GM23338 (cell line): ENCODE measurements around the gene KLHL5. TPM values are rescaled to one million over a fixed set of nuclear protein-coding genes. Genes with fewer than 3 reads are reported as not detected.

ENCODE experiments used
- ATAC-seq: fragments of 200-7000 bp; cut with Tn5 transposase; 3 replicates; pipeline ENCODE4 v1.9.1; 2020
- DNase-seq: peaks from one replicate; pipeline ENCODE4 v3.0.0-alpha.2; 2015; ENCODE audit warnings: low spot score
- H2AFZ ChIP-seq: fragments of 200-600 bp; sonication (generic); 2 replicates; pipeline ENCODE4 v1.8.0; 2016; ENCODE audit warnings: antibody characterized with exemption, mild to moderate bottlenecking, moderate library complexity
- H3F3A ChIP-seq: fragments of 200-600 bp; sonication (generic); replicated peaks from 2 replicates; pipeline ENCODE4 v1.8.0; 2017; ENCODE audit warnings: antibody characterized with exemption, mixed run types, low read depth
- H3K27ac ChIP-seq: fragments of 200-600 bp; sonication (generic); 2 replicates; pipeline ENCODE4 v1.6.1; 2016; ENCODE audit warnings: low read depth
- H3K27me3 ChIP-seq: fragments of 200-600 bp; sonication (generic); 2 replicates; pipeline ENCODE4 v1.8.0; 2016; ENCODE audit warnings: mild to moderate bottlenecking, mixed run types, moderate library complexity; ENCODE audit not compliant: insufficient read depth
- H3K36me3 ChIP-seq: fragments of 200-600 bp; sonication (generic); 2 replicates; pipeline ENCODE4 v1.8.0; 2016; ENCODE audit warnings: mild to moderate bottlenecking; ENCODE audit not compliant: insufficient read depth
- H3K4me1 ChIP-seq: fragments of 200-600 bp; sonication (generic); 2 replicates; pipeline ENCODE4 v1.8.0; 2016; ENCODE audit warnings: mild to moderate bottlenecking, moderate library complexity; ENCODE audit not compliant: insufficient read depth
- H3K4me2 ChIP-seq: fragments of 200-600 bp; sonication (generic); 2 replicates; pipeline ENCODE4 v1.7.1; 2017; ENCODE audit warnings: mixed run types
- H3K4me3 ChIP-seq: fragments of 200-600 bp; sonication (generic); 2 replicates; pipeline ENCODE4 v1.6.1; 2016; ENCODE audit warnings: mixed run types
- H3K79me2 ChIP-seq: fragments of 200-600 bp; sonication (generic); replicated peaks from 2 replicates; pipeline ENCODE4 v1.8.0; 2017; ENCODE audit warnings: mild to moderate bottlenecking; ENCODE audit not compliant: insufficient read depth
- H3K9me2 ChIP-seq: fragments of 200-600 bp; sonication (generic); 2 replicates; pipeline ENCODE4 v1.8.0; 2017; ENCODE audit not compliant: insufficient read depth
- H4K20me1 ChIP-seq: fragments of 200-600 bp; sonication (generic); replicated peaks from 2 replicates; pipeline ENCODE4 v1.8.0; 2017; ENCODE audit warnings: mild to moderate bottlenecking; ENCODE audit not compliant: insufficient read depth
- H3K27ac Mint-ChIP-seq: 2 replicates; pipeline ENCODE4 v1.8.0; 2020; ENCODE audit warnings: inconsistent platforms, mild to moderate bottlenecking, moderate library complexity, mixed read lengths
- H3K27me3 Mint-ChIP-seq: 3 replicates; pipeline ENCODE4 v1.8.0; 2022; ENCODE audit warnings: low read depth, mild to moderate bottlenecking, moderate library complexity, mixed read lengths, inconsistent platforms; ENCODE audit not compliant: insufficient read depth, poor library complexity
- H3K36me3 Mint-ChIP-seq: 3 replicates; pipeline ENCODE4 v1.8.0; 2021; ENCODE audit warnings: low read depth, mild to moderate bottlenecking, inconsistent platforms, moderate library complexity, mixed read lengths
- H3K4me1 Mint-ChIP-seq: 3 replicates; pipeline ENCODE4 v1.8.0; 2020; ENCODE audit warnings: mild to moderate bottlenecking, inconsistent platforms, mixed read lengths
- H3K4me3 Mint-ChIP-seq: 3 replicates; pipeline ENCODE4 v1.8.0; 2021; ENCODE audit warnings: moderate library complexity, mild to moderate bottlenecking, inconsistent platforms, mixed read lengths
- H3K9me3 Mint-ChIP-seq: 3 replicates; pipeline ENCODE4 v1.8.0; 2020; ENCODE audit warnings: moderate library complexity, mild to moderate bottlenecking, inconsistent platforms, mixed read lengths
- CREB1 ChIP-seq: fragments of 250-450 bp; sonication (Bioruptor Pico); IDR thresholded peaks from 2 replicates; pipeline ENCODE4 v1.5.0; 2020; ENCODE audit warnings: low read depth, mild to moderate bottlenecking, moderate library complexity
- CTCF ChIP-seq, 2 experiments: fragments of 200-600 bp in 1 of 2; sonication (generic) in 1 of 2; conservative IDR thresholded peaks; 2 replicates each; pipeline versions ENCODE4 v1.5.1 to v1.6.1; 2016 to 2017; ENCODE audit warnings: antibody characterized with exemption in 2 of 2, low read depth in 2 of 2, mild to moderate bottlenecking in 2 of 2, moderate library complexity in 1 of 2
- ETS1 ChIP-seq: IDR thresholded peaks from 2 replicates; pipeline ENCODE4 v1.6.1; 2016; ENCODE audit warnings: antibody characterized with exemption
- EZH2 ChIP-seq: fragments of 200-600 bp; sonication (generic); IDR thresholded peaks from one replicate; pipeline ENCODE4 v1.8.0; 2017; ENCODE audit warnings: antibody characterized with exemption, mild to moderate bottlenecking, low read depth; ENCODE audit not compliant: unreplicated experiment
- EZH2phosphoT487 ChIP-seq: fragments of 200-600 bp; sonication (generic); IDR thresholded peaks from one replicate; pipeline ENCODE4 v1.8.1; 2018; ENCODE audit warnings: antibody characterized with exemption; ENCODE audit not compliant: unreplicated experiment
- JUNB ChIP-seq: IDR thresholded peaks from one replicate; pipeline ENCODE4 v1.6.1; 2016; ENCODE audit warnings: antibody characterized with exemption; ENCODE audit not compliant: unreplicated experiment
- NANOG ChIP-seq: IDR thresholded peaks from 2 replicates; pipeline ENCODE4 v1.6.1; 2016; ENCODE audit warnings: antibody characterized with exemption, borderline replicate concordance
- POLR2AphosphoS5 ChIP-seq: IDR thresholded peaks from 2 replicates; pipeline ENCODE4 v1.6.1; 2016; ENCODE audit warnings: antibody characterized with exemption, low read depth
- REST ChIP-seq: IDR thresholded peaks from one replicate; pipeline ENCODE4 v1.6.1; 2018; ENCODE audit warnings: antibody characterized with exemption; ENCODE audit not compliant: unreplicated experiment
- STAT1 ChIP-seq: IDR thresholded peaks from one replicate; pipeline ENCODE4 v1.6.1; 2016; ENCODE audit warnings: antibody characterized with exemption; ENCODE audit not compliant: unreplicated experiment
- ZNF114 ChIP-seq: fragments of 250-450 bp; sonication (Bioruptor Pico); IDR thresholded peaks from 2 replicates; pipeline ENCODE4 v1.5.0; 2020; ENCODE audit warnings: mild to moderate bottlenecking, moderate library complexity
- ZNF331 ChIP-seq: fragments of 250-450 bp; sonication (Bioruptor Pico); IDR thresholded peaks from 2 replicates; pipeline ENCODE4 v1.5.0; 2020; ENCODE audit warnings: low read depth, mild to moderate bottlenecking, moderate library complexity
- ZNF462 ChIP-seq: fragments of 250-450 bp; sonication (Bioruptor Pico); IDR thresholded peaks from 2 replicates; pipeline ENCODE4 v1.5.0; 2020; ENCODE audit warnings: mild to moderate bottlenecking, moderate library complexity
- polyA plus RNA-seq: library from polyadenylated mRNA; unstranded; fragments of >200 nt; fragmentation: Nextera tagmentation; extraction: Ambion mirVana; gene quantifications from 2 replicates; pipeline ENCODE4 v1.2.1, GENCODE V29; 2016
- total RNA-seq: library from RNA; depleted of rRNA; stranded (reverse); fragments of >200 nt; shearing (Covaris generic); gene quantifications from 2 replicates; pipeline ENCODE4 v1.2.3, GENCODE V29; 2014

KLHL5 gene
- total and polyA plus RNA-seq, 2 experiments from 2014 or later = 9.4 to 24.5 TPM

- TF ChIP-seq ZNF331 (CRISPR knock-in tag) (no peak), CTCF (conservative IDR thresholded peaks at IDR 0.05; ENCODE audit: low read depth in 2 of 2) (no peak), NANOG (no peak), ZNF462 (CRISPR knock-in tag) (no peak), CREB1 (CRISPR knock-in tag) (no peak), ZNF114 (CRISPR knock-in tag) (no peak), REST (no peak), STAT1 (no peak), EZH2phosphoT487 (no peak), JUNB (no peak), POLR2AphosphoS5 (no peak), EZH2 (no peak), ETS1 (no peak)
- no peak overlapping the region for H2AFZ ChIP-seq
- Mint-ChIP-seq H3K27me3 (no peaks in the 10 kb centered on the region), H3K27ac (no peak overlapping the region), H3K4me1 (no peaks in the 10 kb centered on the region), H3K4me3 (no peak overlapping the region), H3K9me3 (no peaks in the 10 kb centered on the region), H3K36me3 (no peaks in the 10 kb centered on the region)
- H3K79me2 ChIP-seq = no peaks in the 10 kb centered on the region
- ATAC-seq = no peak
- no peaks in the 10 kb centered on the region for H3K9me2 ChIP-seq
- no peak overlapping the region for H3K4me3 ChIP-seq
- H3K27me3 ChIP-seq = no peaks in the 10 kb centered on the region
- no peaks in the 10 kb centered on the region for H3K4me1 ChIP-seq
- no peaks in the 10 kb centered on the region for H4K20me1 ChIP-seq
- H3F3A ChIP-seq = no peaks in the 10 kb centered on the region
- no peak overlapping the region for H3K4me2 ChIP-seq
- no peak for DNase-seq
- H3K36me3 ChIP-seq = no peaks in the 10 kb centered on the region
- no peak overlapping the region for H3K27ac ChIP-seq
Observed at GRCh38 chr4:39157520-39157919, 95.5 kb downstream of the KLHL5 start.
